ENCODE results near the gene LGALS8.

Gene LGALS8

GRCh38 chr1:236552901-236553300 is 29.1 kb downstream of the LGALS8 start:
- Histone ChIP-seq H3K27ac (no peak overlapping the region), H3K4me3 (no peak overlapping the region)
- TF ChIP-seq CTCF (IDR thresholded peaks at IDR 0.05), result no peak
- no peak for DNase-seq (ENCODE audit: low spot score)

DNA sequence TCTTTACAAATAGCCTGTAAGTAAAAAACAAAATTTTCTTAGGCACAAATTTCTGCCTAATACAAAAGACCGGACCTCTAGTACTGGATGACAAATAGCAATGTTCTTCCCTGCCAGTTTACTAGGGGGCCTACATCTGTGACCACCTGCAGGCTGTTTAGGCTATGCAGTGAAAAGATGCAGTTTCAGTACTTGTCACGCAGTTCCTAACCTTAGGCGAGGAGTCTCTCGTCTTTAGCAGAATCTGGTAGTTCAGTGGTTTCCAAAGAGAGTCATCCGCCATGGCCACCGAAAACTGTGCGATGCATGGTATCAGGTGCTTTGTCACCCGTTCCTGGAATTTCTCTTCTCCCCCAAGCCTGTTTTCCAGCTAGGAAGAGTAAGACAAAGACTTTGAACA is 29.6 kb downstream of the LGALS8 start:
- TF ChIP-seq CTCF (IDR thresholded peaks at IDR 0.05), result no peak
- no peak overlapping the region for H3K4me3 ChIP-seq
- DNase-seq (ENCODE audit: low spot score), result no peak
- no peak overlapping the region for H3K27ac ChIP-seq

GRCh38 chr1:236556606-236557005 is 32.8 kb downstream of the LGALS8 start:
- no peak overlapping the region for H3K4me3 ChIP-seq
- no peak overlapping the region for H3K27ac ChIP-seq
- no peak for TF ChIP-seq CTCF (IDR thresholded peaks at IDR 0.05)
- no peak for DNase-seq (ENCODE audit: low spot score)

DNA sequence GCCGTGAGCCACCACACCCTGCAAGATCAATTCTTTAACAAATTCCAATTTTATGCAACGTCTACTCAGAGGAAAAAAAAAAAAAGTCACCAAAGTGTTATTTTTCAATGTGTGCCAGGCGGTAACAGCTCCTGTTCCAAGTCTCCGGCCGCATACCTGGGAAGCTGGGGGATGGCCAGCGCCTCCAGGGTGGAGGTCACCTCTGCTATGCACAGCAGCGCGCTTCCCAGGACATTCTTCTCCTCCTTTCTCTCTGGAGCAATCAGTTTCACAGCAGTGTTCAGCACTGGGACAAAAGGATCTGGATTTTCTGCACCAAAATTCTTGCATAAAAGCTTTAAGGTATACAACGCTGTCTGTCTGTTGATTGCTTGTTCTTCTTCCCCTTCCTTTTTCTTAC is 34.3 kb downstream of the LGALS8 start:
- TF ChIP-seq CTCF (IDR thresholded peaks at IDR 0.05), result no peak
- DNase-seq (ENCODE audit: low spot score), result no peak
- Histone ChIP-seq H3K27ac (no peak overlapping the region), H3K4me3 (no peak overlapping the region)

DNA sequence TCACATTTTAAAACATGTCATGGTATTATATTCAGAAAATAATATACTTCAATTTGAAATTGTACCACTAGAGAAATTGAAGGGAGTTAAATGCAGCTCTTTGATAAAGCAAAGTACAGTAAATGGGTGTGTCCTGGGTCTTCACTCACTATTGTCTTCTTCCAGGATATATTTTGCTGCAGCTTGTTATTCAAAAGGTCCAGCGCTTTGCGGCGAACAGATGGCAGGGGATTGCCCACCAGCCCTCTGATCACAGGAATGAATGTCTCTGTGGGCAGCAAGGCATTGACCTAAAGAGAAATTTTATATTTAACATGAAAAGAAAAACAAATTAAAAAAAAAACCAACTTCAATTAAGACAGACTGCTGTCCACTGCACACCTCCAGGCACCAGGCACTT is 35.1 kb downstream of the LGALS8 start:
- DNase-seq (ENCODE audit: low spot score), result no peak
- Histone ChIP-seq H3K4me3 (no peak overlapping the region), H3K27ac (no peak overlapping the region)
- TF ChIP-seq CTCF (IDR thresholded peaks at IDR 0.05), result no peak

- Histone ChIP-seq H3K4me3 (no peak overlapping the region), H3K27ac (no peak overlapping the region)
- no peak for TF ChIP-seq CTCF (IDR thresholded peaks at IDR 0.05)
- DNase-seq (ENCODE audit: low spot score), result no peak
Measured at GRCh38 chr1:236560213-236560771, 36.5 kb downstream of the LGALS8 start.

DNA sequence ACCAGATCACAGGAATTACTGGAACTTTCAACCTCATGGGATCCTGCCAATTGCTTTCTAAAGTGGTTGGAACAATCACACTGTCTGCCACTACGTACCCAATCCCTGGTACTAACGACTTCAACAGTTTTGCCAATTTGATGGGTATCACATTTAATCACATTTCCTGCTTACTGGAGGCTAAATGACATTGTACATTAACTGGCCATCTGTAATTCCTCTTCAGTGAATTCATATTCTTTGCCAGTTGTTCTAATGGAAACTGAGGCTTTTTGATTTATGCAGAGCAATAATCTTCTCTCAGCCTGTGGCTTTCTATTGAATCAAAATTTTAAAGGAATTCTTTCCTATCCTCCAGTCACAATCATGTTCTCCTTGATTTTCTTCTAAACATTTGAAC is 38.2 kb downstream of the LGALS8 start:
- no peak for TF ChIP-seq CTCF (IDR thresholded peaks at IDR 0.05)
- DNase-seq (ENCODE audit: low spot score), result no peak
- no peak overlapping the region for H3K4me3 ChIP-seq
- H3K27ac ChIP-seq, result no peak overlapping the region

Measured in coronary artery (tissue), 2 donors.